ENCODE results near the gene AGTRAP. TPM values are rescaled to one million over a fixed set of nuclear protein-coding genes. Genes with fewer than 3 reads are reported as not detected.

The AGTRAP gene
- total RNA-seq, 1 donor from 2014 or later, result 49.4 TPM

DNA sequence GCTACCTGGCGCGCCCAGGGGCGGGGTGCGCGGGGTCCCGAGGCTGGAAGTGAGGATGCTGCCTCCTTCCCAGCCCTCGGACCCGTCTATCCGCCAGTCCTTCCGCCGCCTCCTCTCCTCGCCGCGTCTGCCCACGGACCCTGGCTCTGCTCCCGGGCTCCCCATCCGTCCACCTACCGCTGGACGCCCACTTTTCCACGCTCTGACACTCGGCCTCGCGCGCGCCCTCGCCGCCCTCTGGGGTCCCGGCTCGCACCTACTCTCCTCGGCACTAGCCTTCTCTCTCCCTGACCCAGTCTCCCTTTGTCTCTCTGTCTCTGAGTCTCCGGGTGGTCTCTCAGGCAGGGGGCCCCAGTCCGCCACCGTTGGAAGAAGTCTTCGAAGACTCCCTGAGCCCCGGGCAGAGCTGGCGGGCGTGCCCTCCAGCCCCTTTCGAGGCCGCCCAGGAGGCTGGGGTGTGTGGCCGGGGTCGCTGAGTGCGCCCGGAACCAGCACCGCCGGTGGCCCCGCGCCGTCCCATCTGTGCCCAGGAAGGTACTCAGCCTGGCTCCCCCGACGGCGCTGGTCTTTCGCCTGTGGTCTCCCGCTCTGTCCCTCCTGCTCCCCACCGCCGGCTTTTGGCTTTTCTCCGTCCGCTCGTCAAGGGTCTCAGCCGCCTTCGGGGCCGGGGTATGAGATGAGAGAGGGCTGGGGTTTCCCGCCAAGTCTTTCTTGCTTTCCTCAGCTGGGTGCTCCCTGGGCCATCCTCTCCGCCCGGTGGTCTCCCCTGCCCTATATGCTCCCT, 43.8 kb upstream of the AGTRAP start:
- Histone ChIP-seq H3K4me1 (peaks cover 26% of the 10 kb centered on the region), H3K27me3 (peaks cover 4% of the 10 kb centered on the region), H3K27ac (no peak overlapping the region), H3K4me3 (peak overlapping the region; percentile 13 to 17), H3K36me3 (no peaks in the 10 kb centered on the region), H3K9me3 (no peaks in the 10 kb centered on the region)
- intact Hi-C loops (cut with DNase I), result loop anchor here (2.0 kb wide), 1 partner anchor 23 kb away; no protein-coding TSS in a partner anchor
- no peak for TF ChIP-seq POLR2AphosphoS5 (IDR thresholded peaks at IDR 0.05; ENCODE audit: insufficient read depth in 1 of 2, low read depth in 1 of 2)
- TF ChIP-seq POLR2A (IDR thresholded peaks at IDR 0.05), result no peak
- TF ChIP-seq, protein P1, sequence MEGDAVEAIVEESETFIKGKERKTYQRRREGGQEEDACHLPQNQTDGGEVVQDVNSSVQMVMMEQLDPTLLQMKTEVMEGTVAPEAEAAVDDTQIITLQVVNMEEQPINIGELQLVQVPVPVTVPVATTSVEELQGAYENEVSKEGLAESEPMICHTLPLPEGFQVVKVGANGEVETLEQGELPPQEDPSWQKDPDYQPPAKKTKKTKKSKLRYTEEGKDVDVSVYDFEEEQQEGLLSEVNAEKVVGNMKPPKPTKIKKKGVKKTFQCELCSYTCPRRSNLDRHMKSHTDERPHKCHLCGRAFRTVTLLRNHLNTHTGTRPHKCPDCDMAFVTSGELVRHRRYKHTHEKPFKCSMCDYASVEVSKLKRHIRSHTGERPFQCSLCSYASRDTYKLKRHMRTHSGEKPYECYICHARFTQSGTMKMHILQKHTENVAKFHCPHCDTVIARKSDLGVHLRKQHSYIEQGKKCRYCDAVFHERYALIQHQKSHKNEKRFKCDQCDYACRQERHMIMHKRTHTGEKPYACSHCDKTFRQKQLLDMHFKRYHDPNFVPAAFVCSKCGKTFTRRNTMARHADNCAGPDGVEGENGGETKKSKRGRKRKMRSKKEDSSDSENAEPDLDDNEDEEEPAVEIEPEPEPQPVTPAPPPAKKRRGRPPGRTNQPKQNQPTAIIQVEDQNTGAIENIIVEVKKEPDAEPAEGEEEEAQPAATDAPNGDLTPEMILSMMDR (IDR thresholded peaks at IDR 0.05), result no peak
- no peak for DNase-seq (ENCODE audit: extremely low spot score in 2 of 2)

DNA sequence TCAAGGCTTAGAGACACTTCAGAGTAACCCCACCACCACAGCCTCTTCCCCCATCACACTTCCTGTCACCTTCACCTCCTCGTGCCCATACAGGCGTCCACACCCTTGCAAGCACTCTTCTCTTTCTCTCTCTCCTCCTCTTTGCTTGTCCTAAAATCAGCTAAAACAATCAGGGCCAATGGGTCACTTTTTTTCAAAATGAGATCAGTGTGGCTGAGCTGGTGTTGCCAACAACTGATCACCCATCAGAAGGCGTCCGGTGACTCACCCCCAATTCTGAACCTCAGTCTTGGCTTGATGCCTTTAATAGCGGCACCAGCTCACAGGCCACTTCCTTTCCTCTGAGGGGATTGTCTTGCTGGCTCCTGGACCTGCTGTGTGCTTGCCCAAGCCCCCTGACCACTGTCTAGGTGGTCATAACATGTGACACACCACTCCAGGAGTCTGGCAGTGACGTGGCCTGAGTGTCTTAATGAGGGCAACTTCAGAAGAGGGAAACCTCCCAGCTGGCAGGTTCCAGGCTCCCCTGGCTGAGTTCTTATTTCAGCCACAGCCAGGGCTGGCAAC, 42.8 kb upstream of the AGTRAP start:
- Histone ChIP-seq H3K36me3 (no peaks in the 10 kb centered on the region), H3K4me3 (no peak overlapping the region), H3K27ac (no peak overlapping the region), H3K9me3 (no peaks in the 10 kb centered on the region), H3K4me1 (peaks cover 26% of the 10 kb centered on the region), H3K27me3 (peaks cover 4% of the 10 kb centered on the region)
- TF ChIP-seq POLR2A (IDR thresholded peaks at IDR 0.05) (no peak), POLR2AphosphoS5 (IDR thresholded peaks at IDR 0.05; ENCODE audit: insufficient read depth in 1 of 2, low read depth in 1 of 2) (no peak)
- TF ChIP-seq, protein P1 (IDR thresholded peaks at IDR 0.05), result no peak
- DNase-seq (ENCODE audit: extremely low spot score in 2 of 2), result no peak
- intact Hi-C loops (cut with DNase I), result loop anchor here (2.0 kb wide), 1 partner anchor 22 kb away; no protein-coding TSS in a partner anchor

DNA sequence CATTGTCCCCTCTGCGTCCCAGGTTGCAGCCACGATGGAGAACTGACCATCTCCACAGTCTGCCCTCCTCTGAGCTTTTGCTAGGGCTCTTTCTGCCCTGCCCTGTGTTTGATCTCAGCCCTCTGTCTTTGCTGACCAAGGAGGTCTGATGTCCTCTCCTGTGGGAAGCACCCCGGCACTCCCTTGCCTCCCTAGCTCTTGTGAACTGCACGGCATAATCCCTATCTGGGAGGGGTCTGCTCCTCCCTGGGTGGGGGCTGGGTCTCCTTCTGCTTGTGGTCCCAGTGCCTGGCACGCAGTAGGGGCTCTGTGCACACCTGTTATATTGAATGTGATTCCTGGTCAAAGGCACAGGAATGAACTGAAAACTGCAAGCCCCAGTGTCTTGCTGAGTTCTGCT, 42.0 kb upstream of the AGTRAP start:
- Histone ChIP-seq H3K36me3 (no peaks in the 10 kb centered on the region), H3K27me3 (peaks cover 4% of the 10 kb centered on the region)
- intact Hi-C loops (cut with DNase I), result loop anchor here (2.0 kb wide), 1 partner anchor 21 kb away; no protein-coding TSS in a partner anchor

DNA sequence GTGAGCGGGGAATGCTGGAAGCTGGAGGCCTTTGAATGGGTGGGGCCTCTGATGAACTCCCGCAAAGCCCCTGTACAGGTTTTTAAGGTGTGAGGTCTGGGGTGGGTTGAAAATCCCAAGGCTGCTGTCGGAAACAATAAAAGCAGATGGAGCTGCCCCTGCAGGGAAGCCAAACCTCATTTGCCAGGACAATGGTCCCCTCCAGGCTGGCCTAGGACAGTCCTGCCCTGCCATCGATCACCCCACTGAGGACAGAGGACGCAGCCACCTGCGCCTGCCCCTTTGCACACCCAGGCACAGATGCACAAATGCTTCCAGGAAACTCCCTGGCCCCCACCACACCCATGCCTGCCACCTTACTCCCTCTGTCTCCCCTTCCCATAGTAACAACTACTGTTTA, 40.1 kb upstream of the AGTRAP start:
- no peak for DNase-seq (ENCODE audit: extremely low spot score in 2 of 2)
- Histone ChIP-seq H3K9me3 (no peaks in the 10 kb centered on the region), H3K4me1 (peaks cover 21% of the 10 kb centered on the region), H3K27me3 (peaks cover 4% of the 10 kb centered on the region), H3K36me3 (no peaks in the 10 kb centered on the region), H3K4me3 (no peak overlapping the region), H3K27ac (no peak overlapping the region)
- TF ChIP-seq, protein P1 (IDR thresholded peaks at IDR 0.05), result no peak
- TF ChIP-seq POLR2A (IDR thresholded peaks at IDR 0.05), result no peak
- intact Hi-C loops (cut with DNase I), result no loop called here

More for the DNA sequence above, 42.0 kb upstream of the AGTRAP start:
- no peak overlapping the region for H3K4me3 ChIP-seq
- no peak for DNase-seq (ENCODE audit: extremely low spot score in 2 of 2)
- no peaks in the 10 kb centered on the region for H3K9me3 ChIP-seq
- H3K4me1 ChIP-seq, result peaks cover 26% of the 10 kb centered on the region
- TF ChIP-seq, protein P1 (IDR thresholded peaks at IDR 0.05), result no peak
- H3K27ac ChIP-seq, result no peak overlapping the region
